NCI-H748 treated with DMSO at 0.1 percent for 48 hours (cell line): Measurements from ENCODE around the gene UGT1A3.
"Not testable (repeated sequence)": the region's sequence is repeated elsewhere in the genome, so short reads cannot be mapped to it uniquely, and the experiment has no call there.

Experiments used
- DNase-seq: peaks from one replicate; lab custom pipeline; 2025; lab: John Stamatoyannopoulos, UW

Gene UGT1A3

DNA sequence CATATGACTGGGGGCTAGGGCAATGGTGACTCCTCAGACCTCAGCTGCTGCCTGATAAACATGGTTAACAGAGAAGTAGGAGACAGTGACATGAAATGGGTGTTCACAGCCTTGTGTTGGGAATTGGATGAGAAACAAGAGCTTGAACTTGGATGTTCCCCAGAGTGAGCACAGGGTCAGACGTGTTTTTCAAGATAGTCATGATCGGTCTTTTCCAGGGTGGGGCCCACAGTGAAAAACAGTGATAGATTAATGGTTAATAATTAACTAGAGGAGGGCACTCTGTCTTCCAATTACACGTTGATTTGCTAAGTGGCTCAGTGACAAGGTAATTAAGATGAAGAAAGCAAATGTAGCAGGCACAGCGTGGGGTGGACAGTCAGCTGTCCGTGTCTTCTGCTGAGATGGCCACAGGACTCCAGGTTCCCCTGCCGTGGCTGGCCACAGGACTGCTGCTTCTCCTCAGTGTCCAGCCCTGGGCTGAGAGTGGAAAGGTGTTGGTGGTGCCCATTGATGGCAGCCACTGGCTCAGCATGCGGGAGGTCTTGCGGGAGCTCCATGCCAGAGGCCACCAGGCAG, at the start of gene UGT1A3:
UGT1A3 (plus strand) TSS at position 320 of the 579 bp plus-strand sequence; CDS start at position 405, 85 bp downstream.
- DNase-seq: no peak

DNA sequence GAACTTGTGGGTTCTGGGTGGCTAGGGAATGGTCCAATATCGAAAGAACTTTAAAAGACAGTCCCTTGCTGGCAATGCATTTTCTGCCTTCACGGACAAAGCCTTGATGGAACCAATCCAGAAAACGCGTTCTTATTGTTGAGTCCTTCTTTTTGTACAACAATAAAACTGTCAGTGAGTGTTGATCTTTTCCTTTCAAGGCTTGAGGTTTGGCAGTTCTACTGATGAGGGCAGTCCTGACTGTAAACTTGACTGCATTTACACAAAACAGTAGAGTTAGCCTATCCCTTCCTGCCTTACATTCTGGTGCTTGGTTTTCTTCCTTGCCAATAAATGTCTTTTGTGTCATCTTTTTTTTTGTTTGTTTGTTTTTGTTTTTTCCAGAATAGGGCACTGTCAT, 49.6 kb upstream of the UGT1A3 start:
- DNase-seq: no peak

DNA sequence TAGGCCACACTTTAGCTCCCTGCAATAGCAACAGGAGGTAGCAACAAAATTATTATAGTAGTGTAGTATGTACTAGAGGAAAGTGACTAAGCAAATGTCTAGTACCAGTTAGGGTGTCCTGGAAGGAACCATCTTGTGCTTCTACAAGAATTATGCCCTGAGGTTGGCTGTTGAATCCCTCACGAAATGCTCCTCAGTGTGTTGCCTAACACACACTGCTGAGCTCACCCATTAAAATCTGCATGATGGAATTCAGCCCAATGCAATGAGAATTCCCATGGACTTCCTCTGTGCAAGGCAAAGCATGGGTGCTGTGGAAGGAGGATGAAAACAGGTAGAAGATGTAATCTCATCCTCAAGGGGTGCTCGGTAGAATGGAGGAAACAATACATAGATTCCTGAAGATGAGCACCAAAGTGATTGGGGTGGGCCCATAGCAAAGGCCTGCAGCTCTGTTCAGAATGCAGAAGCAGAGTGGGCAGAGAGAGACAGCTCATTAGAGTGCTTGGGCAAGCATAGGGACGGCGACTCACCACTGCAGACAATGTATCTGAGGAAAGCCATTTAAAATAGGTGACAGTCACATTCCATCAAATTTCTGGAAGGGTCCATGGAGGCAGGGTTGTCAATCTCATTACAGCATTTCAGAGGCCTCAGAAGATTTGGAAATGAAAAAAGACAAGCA, 48.3 kb upstream of the UGT1A3 start:
- no peak for DNase-seq

- no peak for DNase-seq
Observed at GRCh38 chr2:233681521-233682099, 47.2 kb upstream of the UGT1A3 start, which contains the start of gene UGT1A7. UGT1A7 (plus strand) TSS chr2:233681901; CDS start chr2:233681938, 37 bp downstream.

GRCh38 chr2:233684640-233685039, 44.2 kb upstream of the UGT1A3 start:
- no peak for DNase-seq

- no peak for DNase-seq
Observed at GRCh38 chr2:233686928-233687327, 41.9 kb upstream of the UGT1A3 start.

DNA sequence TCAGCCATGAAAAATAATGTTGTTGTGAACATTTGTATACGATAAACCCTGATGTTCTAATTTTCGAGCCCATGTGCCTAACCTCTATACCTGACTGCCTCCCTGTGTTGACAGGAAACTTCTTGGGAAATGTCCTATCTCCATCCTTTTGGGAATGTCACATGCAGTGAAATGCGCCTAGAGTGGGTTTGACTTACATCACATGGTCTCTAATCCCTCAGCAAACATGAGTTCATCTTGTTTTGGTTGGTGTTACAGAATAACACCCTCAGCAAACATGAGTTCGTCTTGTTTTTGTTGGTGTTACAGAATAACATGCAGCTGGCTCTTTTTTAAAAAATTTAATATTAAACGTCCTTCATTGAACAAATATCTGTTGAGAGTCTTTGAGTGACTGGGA, 40.5 kb upstream of the UGT1A3 start:
- no peak for DNase-seq

GRCh38 chr2:233689031-233689430, 39.8 kb upstream of the UGT1A3 start:
- no peak for DNase-seq

DNA sequence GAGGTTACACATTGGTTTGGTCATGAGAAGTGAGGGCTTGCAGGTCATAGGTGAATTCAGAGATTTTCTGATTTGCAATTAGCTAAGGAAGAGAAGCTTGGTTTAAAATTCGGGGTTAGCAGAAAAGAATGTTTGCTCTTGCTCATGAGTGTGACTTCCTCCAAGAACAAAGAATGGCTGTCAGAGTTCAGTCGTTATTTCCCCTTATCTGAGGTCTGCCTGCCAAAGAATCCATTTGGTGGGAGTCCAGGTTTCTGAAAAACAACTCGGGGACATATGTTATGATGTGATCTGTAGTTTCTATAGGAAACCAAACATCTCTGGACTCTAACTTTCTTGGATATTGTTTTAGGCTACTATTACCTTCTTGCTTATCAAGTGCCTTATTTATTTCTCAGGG, 39.3 kb upstream of the UGT1A3 start:
- DNase-seq: no peak

DNA sequence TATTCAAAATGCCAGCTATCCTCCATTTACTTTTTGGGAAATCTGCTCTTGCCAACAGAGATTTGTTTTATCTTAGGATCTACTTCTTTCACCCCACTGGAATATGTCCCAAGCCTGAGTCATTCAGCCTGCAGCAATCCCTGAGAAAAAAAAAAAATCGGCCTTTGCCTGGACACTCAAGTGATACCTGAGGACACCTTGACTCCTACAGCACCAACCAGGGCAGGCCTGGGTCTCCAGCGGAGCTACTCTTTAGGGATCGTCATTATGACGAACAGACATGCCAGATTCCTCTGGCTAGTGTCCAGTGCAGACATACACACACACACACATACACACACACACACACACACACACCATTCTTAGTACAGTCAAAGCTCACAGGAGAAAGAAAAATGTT, 38.4 kb upstream of the UGT1A3 start:
- DNase-seq: no peak

DNA sequence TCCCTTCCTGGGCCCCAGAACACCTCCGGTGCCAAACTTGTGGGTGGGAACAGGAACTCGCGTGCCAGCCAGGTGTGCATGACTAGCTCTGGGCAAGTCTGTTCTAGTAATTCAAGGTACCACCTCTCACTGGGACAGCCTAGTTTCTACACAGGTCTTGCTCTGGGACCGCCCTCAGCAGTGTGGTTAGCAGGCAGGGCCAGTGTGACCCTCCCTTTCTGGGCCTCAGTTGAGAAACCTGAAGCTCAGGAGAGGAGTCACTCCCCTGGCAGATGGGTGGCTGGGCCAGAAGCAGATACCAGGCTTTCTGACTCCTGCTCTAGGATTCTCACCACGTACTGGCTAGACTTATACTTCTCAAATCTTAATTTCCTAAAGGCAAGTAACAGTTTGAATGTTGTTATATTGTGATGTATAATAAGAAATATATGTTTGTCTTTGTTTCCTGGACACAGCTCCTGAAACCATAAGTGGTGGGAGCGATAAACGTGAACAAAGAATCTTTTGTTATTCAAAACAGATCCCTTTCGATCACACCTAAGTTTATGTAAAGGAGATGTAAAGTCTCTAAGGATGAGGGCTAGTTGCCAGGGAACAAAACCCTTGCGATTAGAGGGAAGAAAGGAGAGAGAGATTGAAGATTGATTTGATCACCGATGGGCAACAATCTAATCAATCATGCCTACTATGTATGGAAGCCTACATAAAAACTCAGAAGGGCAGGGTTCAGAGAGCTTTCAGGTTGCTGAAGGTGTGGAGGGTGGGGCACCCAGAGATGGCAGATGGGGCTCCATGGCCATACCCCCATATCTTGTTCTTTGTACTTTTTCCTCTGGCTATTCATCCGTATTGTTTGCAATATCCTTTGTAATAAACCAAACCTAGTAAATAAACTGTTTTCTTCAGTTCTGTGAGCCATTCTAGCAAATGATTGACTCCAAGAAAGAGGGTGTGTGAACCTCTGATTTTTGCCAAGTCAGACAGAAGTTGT, 37.1 kb upstream of the UGT1A3 start:
- DNase-seq: no peak

DNA sequence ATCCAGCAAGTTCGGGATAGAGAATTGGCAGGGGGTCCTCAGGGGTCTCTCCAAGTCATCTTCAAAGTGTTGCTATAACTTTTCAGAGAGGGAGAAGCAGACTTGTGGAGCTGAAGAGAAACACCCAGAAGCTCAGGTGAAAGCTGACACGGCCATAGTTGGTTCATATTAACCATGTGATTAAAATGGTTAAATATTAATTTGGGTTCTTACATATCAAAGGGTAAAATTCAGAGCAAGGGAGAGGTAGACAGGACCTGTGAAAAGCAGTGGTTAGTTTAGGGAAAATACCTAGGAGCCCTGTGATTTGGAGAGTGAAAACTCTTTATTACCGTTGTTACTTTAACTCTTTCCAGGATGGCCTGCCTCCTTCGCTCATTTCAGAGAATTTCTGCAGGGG, 36.2 kb upstream of the UGT1A3 start, which contains the start of gene UGT1A6:
UGT1A6 (plus strand) TSS at position 243 of the 400 bp plus-strand sequence; CDS start at position 358, 115 bp downstream.
- DNase-seq: no peak

DNA sequence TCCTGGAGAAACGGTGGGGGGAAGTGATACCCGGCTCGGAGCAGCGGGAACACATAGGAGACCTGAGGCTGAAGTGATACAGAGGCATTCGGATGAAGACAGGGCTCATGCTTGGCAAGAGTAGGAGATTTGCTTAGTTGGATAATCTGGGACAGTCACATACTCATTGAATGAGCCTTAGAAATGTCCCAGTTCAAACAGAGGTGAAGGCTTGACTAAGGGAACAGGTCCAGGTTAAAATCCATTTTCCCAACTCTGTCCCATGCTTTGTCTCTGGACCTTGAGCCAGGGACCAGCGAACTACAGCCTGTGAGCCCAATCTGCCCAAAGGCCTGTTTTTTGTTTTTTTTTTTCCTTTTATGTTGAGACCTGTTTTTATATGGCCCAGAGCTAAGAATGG, 34.9 kb upstream of the UGT1A3 start:
- no peak for DNase-seq

DNA sequence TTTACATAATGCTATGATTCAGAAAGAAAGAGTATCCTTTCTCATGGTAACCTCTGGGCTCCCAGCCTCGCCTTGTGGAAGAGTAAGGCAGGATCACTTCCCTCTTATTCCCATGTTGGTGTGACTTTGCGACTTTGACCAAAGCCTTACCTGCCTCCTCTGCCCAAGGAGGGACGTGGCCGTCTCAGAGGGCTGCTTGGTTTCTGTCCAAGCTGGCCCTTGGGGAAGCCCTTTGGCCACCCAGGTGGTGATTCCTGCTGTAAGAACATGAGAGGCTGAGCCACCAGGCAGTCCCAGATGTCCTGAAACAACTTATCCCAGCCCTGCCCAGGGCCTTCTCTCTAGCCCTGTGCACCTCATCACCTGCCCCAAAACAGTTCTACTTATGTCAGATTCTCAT, 30.1 kb upstream of the UGT1A3 start:
- no peak for DNase-seq

DNA sequence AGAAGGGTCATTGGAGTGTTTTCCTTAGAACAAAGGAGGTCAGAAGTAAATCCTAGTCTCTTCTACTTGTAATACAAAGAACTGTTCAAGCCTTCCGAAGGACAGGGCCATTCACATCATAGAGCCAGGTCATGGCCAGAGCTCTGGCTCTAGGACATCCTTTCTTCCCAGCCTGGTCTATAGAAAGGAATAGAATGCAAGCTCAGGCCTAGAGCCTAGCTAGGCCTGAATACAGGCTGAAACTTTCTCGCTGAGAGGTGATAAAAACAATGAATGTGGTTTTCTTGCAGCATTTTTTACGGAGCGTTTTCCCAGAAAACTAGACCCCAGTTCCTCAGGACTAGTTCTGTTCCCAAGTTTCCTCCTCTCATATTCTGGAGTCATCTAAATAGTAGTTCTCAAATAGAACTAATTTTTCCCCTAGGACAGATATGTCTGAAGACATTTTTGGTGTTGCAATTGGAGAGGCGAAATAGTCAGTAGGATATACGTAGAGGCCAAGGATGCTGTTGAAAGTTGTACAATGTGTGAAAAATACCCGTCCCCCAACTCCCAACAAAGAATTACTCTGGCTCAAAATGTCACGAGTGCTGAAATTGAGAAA, 29.3 kb upstream of the UGT1A3 start:
- no peak for DNase-seq

DNA sequence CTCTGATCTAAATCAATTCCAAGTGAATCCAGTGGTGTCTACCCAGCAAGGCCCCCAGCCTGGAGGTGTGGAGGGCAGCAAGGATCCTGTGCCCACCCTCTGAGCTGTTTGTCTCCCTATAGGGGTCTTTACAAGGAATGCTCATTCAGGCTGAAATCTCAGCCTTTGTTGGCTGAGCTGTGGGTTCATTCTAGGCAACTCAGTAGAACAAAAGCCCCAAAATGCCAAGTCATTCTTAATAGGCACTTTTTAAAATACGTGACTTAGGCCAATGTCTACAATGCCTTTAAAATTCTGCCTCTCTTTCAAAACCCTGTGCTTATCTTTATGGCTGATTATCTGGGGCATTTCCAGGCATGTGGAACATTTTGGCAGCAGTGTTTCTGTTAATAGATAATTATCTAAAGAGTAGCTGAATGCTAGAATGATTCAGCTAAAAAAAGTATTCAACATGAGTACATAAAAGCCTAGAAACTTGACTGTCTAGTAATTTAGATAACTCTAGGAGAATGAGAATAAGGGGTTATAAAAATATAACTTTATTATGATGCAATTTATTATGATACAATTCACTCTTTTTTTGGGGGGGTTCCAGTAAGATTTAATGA, 28.7 kb upstream of the UGT1A3 start:
- DNase-seq: no peak

GRCh38 chr2:233700842-233701241, 28.0 kb upstream of the UGT1A3 start:
- DNase-seq: not testable (repeated sequence)

GRCh38 chr2:233702238-233702637, 26.6 kb upstream of the UGT1A3 start:
- no peak for DNase-seq

DNA sequence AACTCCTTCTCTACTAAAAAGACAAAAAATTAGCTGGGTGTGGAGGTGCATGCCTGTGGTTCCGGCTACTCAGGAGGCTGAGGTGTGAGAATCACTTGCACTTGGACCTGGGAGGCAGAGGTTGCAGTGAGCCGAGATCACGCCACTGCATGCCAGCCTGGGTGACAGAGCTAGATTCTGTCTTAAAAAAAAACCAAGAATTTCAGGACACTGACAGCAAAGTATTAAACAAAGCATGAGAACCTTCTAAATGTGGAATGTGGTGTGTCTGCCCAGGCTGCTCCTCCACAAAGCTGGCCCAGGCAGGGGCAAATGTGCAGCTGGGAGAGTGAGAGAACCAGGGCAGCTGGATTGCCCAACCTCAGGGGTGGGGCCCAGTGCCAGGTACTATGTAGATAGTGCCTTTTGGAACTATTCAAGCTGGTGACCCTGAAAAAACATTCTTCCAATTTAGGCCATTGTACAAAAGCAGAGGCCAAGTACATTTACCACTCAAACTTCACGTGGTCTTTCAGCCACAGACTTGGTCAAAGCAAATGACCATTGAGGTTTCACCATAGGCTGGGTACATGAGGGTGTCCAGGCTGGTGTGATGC, 22.8 kb upstream of the UGT1A3 start:
- DNase-seq: no peak

GRCh38 chr2:233706720-233707119, 22.1 kb upstream of the UGT1A3 start:
- no peak for DNase-seq
